K562 (cell line): ENCODE results near the gene KRT28. TPM values are rescaled to one million over a fixed set of nuclear protein-coding genes. Genes with fewer than 3 reads are reported as not detected.

ENCODE experiments used
- ATAC-seq: fragments of 200-7000 bp; cut with Tn5 transposase; 3 replicates; pipeline ENCODE4 v1.9.1; 2020; ENCODE audit warnings: moderate library complexity
- BruUV-seq: library from RNA; stranded (reverse); fragments of 400-500 nt; replicated peaks from 2 replicates; lab custom pipeline; 2021; lab: Mats Ljungman, UMichigan
- CTCF ChIA-PET: fragments of 300-600 bp; formaldehyde crosslinking; extraction: SDS; loops from one replicate; lab custom pipeline; 2021; ENCODE audit warnings: low intra/inter-chr PET ratio; lab: Yijun Ruan, JAX
- POLR2A ChIA-PET: fragments of 300-600, 350-650 bp; sonication (Branson Sonifier 250); formaldehyde crosslinking; extraction: SDS; loops from one replicate; lab custom pipeline; 2021; ENCODE audit warnings: antibody characterized with exemption, inconsistent platforms; lab: Yijun Ruan, JAX
- DNase-seq, 4 experiments: peaks; one replicate each; pipeline versions ENCODE4 v3.0.0 to v3.0.0-alpha.2; 2011 to 2018; ENCODE audit warnings: low spot score in 3 of 4, mixed read lengths in 3 of 4; ENCODE audit errors: extremely low read depth in 1 of 4
- FAIRE-seq: peaks from 2 replicates; lab custom pipeline; 2011; peaks lifted over from hg19 to GRCh38; lab: Jason Lieb, UNC
- H2AFZ ChIP-seq: 2 replicates; pipeline ENCODE4 v1.6.0; 2011; ENCODE audit warnings: low read depth, low read length, control low read depth, inconsistent platforms
- H3K27ac ChIP-seq: fragments of 200-600 bp; 3 replicates; pipeline ENCODE4 v1.8.0; 2011; ENCODE audit warnings: low read depth, mild to moderate bottlenecking, control low read depth, inconsistent platforms, low read length, moderate library complexity, mixed read lengths; ENCODE audit errors: extremely low read depth
- H3K27me3 ChIP-seq, 2 experiments: fragments of 300-600 bp in 1 of 2; 2 replicates in 1 of 2; 3 replicates in 1 of 2; pipeline versions ENCODE4 v1.6.0 to v1.8.0; 2011; ENCODE audit warnings: inconsistent platforms in 2 of 2, low read length in 2 of 2, mild to moderate bottlenecking in 1 of 2, mixed read lengths in 1 of 2, moderate library complexity in 1 of 2; ENCODE audit not compliant: control insufficient read depth in 2 of 2, insufficient read depth in 2 of 2
- H3K36me3 ChIP-seq: fragments of 300-600 bp; 3 replicates; pipeline ENCODE4 v1.8.0; 2011; ENCODE audit warnings: mild to moderate bottlenecking, low read length, inconsistent platforms; ENCODE audit not compliant: control insufficient read depth, insufficient read depth
- H3K4me1 ChIP-seq, 2 experiments: fragments of 200-600 bp in 1 of 2; replicated peaks in 1 of 2; 2 replicates in 1 of 2; 3 replicates in 1 of 2; pipeline versions ENCODE4 v1.5.1 to v1.8.0; 2011; ENCODE audit warnings: inconsistent platforms in 2 of 2, low read length in 2 of 2, mild to moderate bottlenecking in 1 of 2, mixed read lengths in 1 of 2, moderate library complexity in 1 of 2; ENCODE audit not compliant: control insufficient read depth in 2 of 2, insufficient read depth in 2 of 2
- H3K4me2 ChIP-seq: 2 replicates; pipeline ENCODE4 v1.6.1; 2011; ENCODE audit warnings: low read length, control low read depth, inconsistent platforms, mixed read lengths; ENCODE audit not compliant: insufficient read depth
- H3K4me3 ChIP-seq: fragments of 200-600 bp; sonication (generic), shearing (Covaris generic); 2 replicates; pipeline ENCODE4 v1.5.1; 2016; ENCODE audit warnings: control low read depth, inconsistent platforms
- H3K79me2 ChIP-seq: fragments of 200-600 bp; 3 replicates; pipeline ENCODE4 v1.8.0; 2011; ENCODE audit warnings: low read length, inconsistent platforms; ENCODE audit not compliant: control insufficient read depth, insufficient read depth
- H3K9ac ChIP-seq, 2 experiments: 2 replicates each; pipeline versions ENCODE4 v1.6.0 to v1.6.1; 2011; ENCODE audit warnings: low read depth in 2 of 2, low read length in 2 of 2, control low read depth in 1 of 2, inconsistent platforms in 1 of 2, mild to moderate bottlenecking in 1 of 2, mixed read lengths in 1 of 2; ENCODE audit not compliant: insufficient read depth in 1 of 2
- H3K9me1 ChIP-seq: one replicate; pipeline ENCODE4 v1.6.0; 2011; ENCODE audit warnings: inconsistent platforms, mild to moderate bottlenecking, low read length, moderate library complexity; ENCODE audit not compliant: control insufficient read depth, insufficient read depth
- H3K9me3 ChIP-seq: replicated peaks from 2 replicates; pipeline ENCODE4 v1.5.1; 2011; ENCODE audit warnings: low read depth, low read length, inconsistent platforms; ENCODE audit not compliant: control insufficient read depth, insufficient read depth
- H4K20me1 ChIP-seq: replicated peaks from 2 replicates; pipeline ENCODE4 v1.6.1; 2011; ENCODE audit warnings: low read length, inconsistent platforms, mixed read lengths; ENCODE audit not compliant: control insufficient read depth, insufficient read depth
- CAMTA2 ChIP-seq: fragments of 250-450 bp; sonication (Bioruptor Pico); conservative IDR thresholded peaks from 2 replicates; pipeline ENCODE4 v1.5.1; 2022
- CEBPG ChIP-seq, 3 experiments: fragments of 200-800 bp in 1 of 3; sonication (Bioruptor generic) in 1 of 3; sonication (generic) in 1 of 3; formaldehyde crosslinking in 1 of 3; IDR thresholded peaks in 2 of 3; conservative IDR thresholded peaks in 1 of 3; 2 replicates each; pipeline versions ENCODE4 v1.6.1 to v1.8.0; 2016 to 2022; ENCODE audit warnings: missing compliant biosample characterization in 2 of 3, missing genetic modification characterization in 2 of 3, mild to moderate bottlenecking in 1 of 3, missing genetic modification reagents in 1 of 3
- HMBOX1 ChIP-seq: sonication (generic); IDR thresholded peaks from 2 replicates; pipeline ENCODE4 v1.6.1; 2016
- JUN ChIP-seq, 2 experiments: sonication (generic) in 1 of 2; formaldehyde crosslinking in 1 of 2; IDR thresholded peaks; 2 replicates each; pipeline versions ENCODE4 v1.6.1 to v1.8.0; 2012 to 2022; ENCODE audit warnings: borderline replicate concordance in 2 of 2, mild to moderate bottlenecking in 2 of 2, improper control_type of control experiment in 1 of 2, low read depth in 1 of 2, low read length in 1 of 2, missing genetic modification reagents in 1 of 2
- KLF13 ChIP-seq: fragments of 450-650 bp; IDR thresholded peaks from 2 replicates; pipeline ENCODE4 v1.6.1; 2016; ENCODE audit warnings: missing genetic modification characterization, low read depth, mild to moderate bottlenecking, missing compliant biosample characterization, moderate library complexity, borderline replicate concordance
- PCBP2 ChIP-seq: fragments of 200-400 bp; formaldehyde crosslinking; IDR thresholded peaks from 2 replicates; pipeline ENCODE4 v1.6.1; 2018; ENCODE audit warnings: low read length, low read depth, mild to moderate bottlenecking, moderate library complexity; ENCODE audit not compliant: poor library complexity, severe bottlenecking
- RCOR1 ChIP-seq, 2 experiments: IDR thresholded peaks; 2 replicates each; pipeline ENCODE4 v1.6.1; 2012; ENCODE audit warnings: low read depth in 2 of 2, low read length in 2 of 2, borderline replicate concordance in 1 of 2, improper control_type of control experiment in 1 of 2
- TFE3 ChIP-seq: fragments of 450-650 bp; formaldehyde crosslinking; IDR thresholded peaks from 2 replicates; pipeline ENCODE4 v1.4.0; 2020; ENCODE audit warnings: mild to moderate bottlenecking, mixed read lengths
- ZKSCAN1 ChIP-seq: fragments of 150-350 bp; IDR thresholded peaks from 2 replicates; pipeline ENCODE4 v1.6.1; 2016; ENCODE audit warnings: low read depth, low read length
- ZNF146 ChIP-seq: IDR thresholded peaks from one replicate; pipeline ENCODE4 v1.6.1; 2018; ENCODE audit warnings: missing compliant biosample characterization; ENCODE audit not compliant: unreplicated experiment
- ZNF444 ChIP-seq: fragments of 250-450 bp; sonication (Bioruptor Pico); IDR thresholded peaks from 2 replicates; pipeline ENCODE4 v1.4.0; 2020; ENCODE audit warnings: mild to moderate bottlenecking, moderate library complexity
- WGBS: fragments of 100-300 bp; shearing (Covaris generic); methylation state at CpG from one replicate; pipeline ENCODE4 v1.1.6; 2016; ENCODE audit warnings: low coverage, mixed read lengths; ENCODE audit not compliant: insufficient coverage; ENCODE audit errors: missing lambda C conversion rate; 5-methylcytosine and 5-hydroxymethylcytosine counted together
- in situ Hi-C: fragments of 300-500 bp; cut with MboI; formaldehyde crosslinking; loops from 4 replicates; pipeline ENCODE4 v1.15.0; 2018; ENCODE audit warnings: inconsistent platforms, mixed read lengths
- intact Hi-C: fragments of 100-400 bp; cut with micrococcal nuclease; formaldehyde crosslinking; loops from 2 replicates; pipeline ENCODE4 v1.14.2; 2022
- polyA plus RNA-seq, 8 experiments: library from polyadenylated mRNA; depleted of rRNA in 4 of 8; stranded (reverse) in 5 of 8; unstranded in 3 of 8; fragments of >200 nt; fragmentation: Nextera tagmentation in 2 of 8; fragmentation: Illumina TruSeq in 1 of 8; extraction: Ambion mirVana in 2 of 8; extraction: Trizol in 1 of 8; gene quantifications; 2 replicates each; pipeline versions ENCODE4 v1.2.1 to v1.2.3, GENCODE V29; 2011 to 2014; ENCODE audit warnings: inconsistent platforms in 1 of 8, missing spikeins in 1 of 8
- total RNA-seq, 7 experiments: library from RNA; depleted of rRNA in 6 of 7; stranded (reverse); fragments of >200 nt in 6 of 7; fragmentation: Illumina TruSeq in 2 of 7; extraction: Trizol in 2 of 7; gene quantifications; 2 replicates each; pipeline versions ENCODE4 v1.2.1 to v1.2.3, GENCODE V29; 2011 to 2021; ENCODE audit warnings: low replicate concordance in 1 of 7

Gene KRT28
- total and polyA plus RNA-seq, 9 of the 15 experiments (the other 6 are each of a cell fraction or from before 2014, with no cell fraction given): not detected

GRCh38 chr17:40843242-40843641, 43.5 kb upstream of the KRT28 start:
- peak; percentile 37; the same call in 1 of the 2 replicates for TF ChIP-seq HMBOX1
- no peak for TF ChIP-seq PCBP2
- no peak for TF ChIP-seq ZNF444 (CRISPR knock-in tag)
- Histone ChIP-seq H3K36me3 (no peaks in the 10 kb centered on the region), H3K9ac (no peak overlapping the region), H3K4me3 (no peak overlapping the region), H3K27me3 (no peaks in the 10 kb centered on the region), H4K20me1 (no peaks in the 10 kb centered on the region), H3K27ac (peak overlapping the region; percentile 39; the same call in 1 of the 3 replicates), H3K9me3 (no peaks in the 10 kb centered on the region), H2AFZ (peak overlapping the region; percentile 48), H3K4me1 (peaks cover 12 to 49% of the 10 kb centered on the region in 2 experiments), H3K4me2 (no peak overlapping the region), H3K9me1 (peaks cover 2% of the 10 kb centered on the region), H3K79me2 (no peaks in the 10 kb centered on the region)
- CTCF ChIA-PET: interaction anchor here (0.7 kb wide), 1 partner anchor 819 kb away, joined by 3 read pairs; no protein-coding TSS in a partner anchor
- FAIRE-seq: no peak
- POLR2A ChIA-PET: interaction anchor here (0.6 to 3.0 kb wide), 8 partner anchors 9 to 673 kb away, joined by 3 to 12 read pairs (median 4); no protein-coding TSS in a partner anchor
- 51% methylated on average over 3 of the region's 3 CpGs for WGBS
- in situ Hi-C loops: no loop called here
- intact Hi-C loops: no loop called here
- BruUV-seq: no TSS peak
- no peak for DNase-seq
- ATAC-seq: peak; percentile 24; the same call in 2 of the 3 replicates

- WGBS: 7% methylated on average over 3 of the region's 3 CpGs
- H3K9me3 ChIP-seq: no peaks in the 10 kb centered on the region
- peaks cover 12 to 49% of the 10 kb centered on the region in 2 experiments for H3K4me1 ChIP-seq
- BruUV-seq: no TSS peak
- H3K27me3 ChIP-seq: no peaks in the 10 kb centered on the region
- no peak overlapping the region; the same call in 2 of the 3 replicates for H3K27ac ChIP-seq
- no peaks in the 10 kb centered on the region for H4K20me1 ChIP-seq
- no peaks in the 10 kb centered on the region for H3K36me3 ChIP-seq
- in situ Hi-C loops (no loop called here), intact Hi-C loops (no loop called here)
- ChIA-PET POLR2A (interaction anchor here (0.6 to 3.0 kb wide), 3 partner anchors 12 to 49 kb away, joined by 3 to 12 read pairs (median 4); no protein-coding TSS in a partner anchor), CTCF (no interaction called here)
- no peak overlapping the region; the same call in 1 of the 2 replicates for H3K4me2 ChIP-seq
- no peak overlapping the region for H3K9ac ChIP-seq
- no peaks in the 10 kb centered on the region for H3K79me2 ChIP-seq
- ATAC-seq (peak; percentile 90), FAIRE-seq (peak; percentile 73), DNase-seq (peak; percentile 27 to 66 (median 51))
- no peak overlapping the region for H3K4me3 ChIP-seq
- H2AFZ ChIP-seq: peak overlapping the region; percentile 75
- peaks cover 2% of the 10 kb centered on the region for H3K9me1 ChIP-seq
- TF ChIP-seq JUN (IDR thresholded peaks at IDR 0.05; ENCODE audit: borderline replicate concordance, low read depth, low read length) (no peak), JUN (CRISPR knock-in tag; IDR thresholded peaks at IDR 0.05; ENCODE audit: borderline replicate concordance) (no peak), RCOR1 (IDR thresholded peaks at IDR 0.05; ENCODE audit: borderline replicate concordance in 1 of 2, low read depth in 2 of 2, low read length in 2 of 2) (no peak), CAMTA2 (no peak), KLF13 (no peak), ZNF146 (no peak), CEBPG (CRISPR knock-in tag; IDR thresholded peaks at IDR 0.05) (no peak), CEBPG (tag; conservative IDR thresholded peaks at IDR 0.05 in 1 of 2, IDR thresholded peaks at IDR 0.05 in 1 of 2) (no peak), TFE3 (CRISPR knock-in tag) (no peak), ZKSCAN1 (peak; percentile 70; the same call in 1 of the 2 replicates)
Measured at GRCh38 chr17:40841246-40841645, 41.5 kb upstream of the KRT28 start.
